Liver (tissue), 9 donors: ENCODE results near the gene IP6K3. TPM values are rescaled to one million over a fixed set of nuclear protein-coding genes. Genes with fewer than 3 reads are reported as not detected.

ENCODE experiments used
- DNase-seq: peaks from one replicate; pipeline ENCODE4 v3.0.0-alpha.2; 2017; ENCODE audit warnings: low spot score
- H3K27ac ChIP-seq, 2 donors: one replicate each; pipeline ENCODE4 v1.7.0; 2013; ENCODE audit warnings: inconsistent platforms in 2 of 2, low read length in 2 of 2, control low read depth in 1 of 2, low read depth in 1 of 2, mild to moderate bottlenecking in 1 of 2
- H3K27me3 ChIP-seq, 4 donors: one replicate each; pipeline versions ENCODE4 v1.6.1 to v1.7.0; 2013; ENCODE audit warnings: low read length in 3 of 4, inconsistent platforms in 1 of 4, mild to moderate bottlenecking in 1 of 4, moderate library complexity in 1 of 4; ENCODE audit not compliant: control insufficient read depth in 4 of 4, insufficient read depth in 4 of 4
- H3K36me3 ChIP-seq, 4 donors: one replicate each; pipeline versions ENCODE4 v1.6.1 to v1.7.0; 2013; ENCODE audit warnings: low read length in 3 of 4, mild to moderate bottlenecking in 3 of 4, low read depth in 1 of 4, moderate library complexity in 1 of 4; ENCODE audit not compliant: control insufficient read depth in 4 of 4, insufficient read depth in 3 of 4
- H3K4me1 ChIP-seq, 4 donors: one replicate each; pipeline versions ENCODE4 v1.6.1 to v1.7.0; 2013; ENCODE audit warnings: low read length in 3 of 4, mild to moderate bottlenecking in 3 of 4, moderate library complexity in 1 of 4; ENCODE audit not compliant: control insufficient read depth in 4 of 4, insufficient read depth in 4 of 4
- H3K4me3 ChIP-seq, 3 donors: one replicate each; pipeline versions ENCODE4 v1.6.1 to v1.7.0; 2013; ENCODE audit warnings: low read length in 3 of 3, control low read depth in 1 of 3, low read depth in 1 of 3, mild to moderate bottlenecking in 1 of 3
- H3K9ac ChIP-seq, 2 donors: one replicate each; pipeline ENCODE4 v1.7.0; 2013; ENCODE audit warnings: low read length in 2 of 2, mild to moderate bottlenecking in 2 of 2, moderate library complexity in 2 of 2, control low read depth in 1 of 2, low read depth in 1 of 2
- H3K9me3 ChIP-seq, 4 donors: one replicate each; pipeline versions ENCODE4 v1.6.1 to v1.7.0; 2013; ENCODE audit warnings: low read length in 3 of 4; ENCODE audit not compliant: control insufficient read depth in 4 of 4
- ATF3 ChIP-seq: IDR thresholded peaks from 2 replicates; pipeline ENCODE4 v1.6.1; 2016; ENCODE audit warnings: antibody characterized with exemption
- CTCF ChIP-seq: fragments of 150-350 bp; IDR thresholded peaks from 2 replicates; pipeline ENCODE4 v1.5.1; 2017; ENCODE audit warnings: improper control_type of control experiment, low read depth, low read length; ENCODE audit not compliant: missing input control
- EGR1 ChIP-seq, 2 donors: IDR thresholded peaks; 2 replicates each; pipeline ENCODE4 v1.6.1; 2016 to 2018; ENCODE audit warnings: antibody characterized with exemption in 2 of 2, low read depth in 2 of 2
- FOXA1 ChIP-seq: IDR thresholded peaks from 2 replicates; pipeline ENCODE4 v1.6.1; 2016; ENCODE audit warnings: antibody characterized with exemption
- FOXA2 ChIP-seq: IDR thresholded peaks from 2 replicates; pipeline ENCODE4 v1.6.1; 2016; ENCODE audit warnings: antibody characterized with exemption
- GABPA ChIP-seq, 2 donors: IDR thresholded peaks in 1 of 2; conservative IDR thresholded peaks in 1 of 2; 2 replicates each; pipeline ENCODE4 v1.6.1; 2016; ENCODE audit warnings: antibody characterized with exemption in 2 of 2, mild to moderate bottlenecking in 1 of 2, moderate library complexity in 1 of 2
- HNF4G ChIP-seq: IDR thresholded peaks from 2 replicates; pipeline ENCODE4 v1.6.1; 2016; ENCODE audit warnings: antibody characterized with exemption
- JUND ChIP-seq, 2 donors: IDR thresholded peaks; 2 replicates each; pipeline ENCODE4 v1.6.1; 2016; ENCODE audit warnings: antibody characterized with exemption in 2 of 2
- MAX ChIP-seq: IDR thresholded peaks from 2 replicates; pipeline ENCODE4 v1.6.1; 2016; ENCODE audit warnings: antibody characterized with exemption
- NR2F2 ChIP-seq: IDR thresholded peaks from 2 replicates; pipeline ENCODE4 v1.6.1; 2016; ENCODE audit warnings: antibody characterized with exemption
- RAD21 ChIP-seq, 2 donors: IDR thresholded peaks; 2 replicates each; pipeline ENCODE4 v1.6.1; 2016; ENCODE audit warnings: antibody characterized with exemption in 2 of 2, mild to moderate bottlenecking in 2 of 2
- REST ChIP-seq: IDR thresholded peaks from 2 replicates; pipeline ENCODE4 v1.6.1; 2016; ENCODE audit warnings: antibody characterized with exemption, mild to moderate bottlenecking
- RXRA ChIP-seq, 2 donors: IDR thresholded peaks; 2 replicates each; pipeline ENCODE4 v1.6.1; 2017 to 2018; ENCODE audit warnings: antibody characterized with exemption in 2 of 2, mild to moderate bottlenecking in 1 of 2
- SP1 ChIP-seq: IDR thresholded peaks from 2 replicates; pipeline ENCODE4 v1.6.1; 2018; ENCODE audit warnings: antibody characterized with exemption, mild to moderate bottlenecking
- TAF1 ChIP-seq: conservative IDR thresholded peaks from 2 replicates; pipeline ENCODE4 v1.6.1; 2016; ENCODE audit warnings: antibody characterized with exemption, mild to moderate bottlenecking
- YY1 ChIP-seq: IDR thresholded peaks from 2 replicates; pipeline ENCODE4 v1.6.1; 2016; ENCODE audit warnings: antibody characterized with exemption, mild to moderate bottlenecking
- ZBTB33 ChIP-seq: IDR thresholded peaks from 2 replicates; pipeline ENCODE4 v1.6.1; 2016; ENCODE audit warnings: antibody characterized with exemption
- WGBS: extraction: QIAGEN DNeasy Blood & Tissue Kit; methylation state at CpG from one replicate; pipeline ENCODE4 v1.1.7; 2013; 5-methylcytosine and 5-hydroxymethylcytosine counted together
- polyA plus RNA-seq, 2 donors: library from polyadenylated mRNA; stranded (reverse) in 1 of 2; unstranded in 1 of 2; fragments of 200-250 nt in 1 of 2; fragments of >200 nt in 1 of 2; fragmentation: Nextera tagmentation in 1 of 2; extraction: Ambion mirVana in 1 of 2; gene quantifications; one replicate each; pipeline versions ENCODE4 v1.2.1 to v1.2.3, GENCODE V29; 2013 to 2015
- total RNA-seq, 2 donors: library from RNA; depleted of rRNA; stranded (reverse); fragments of >200 nt; gene quantifications; one replicate each; pipeline ENCODE4 v1.2.3, GENCODE V29; 2014
- donor health status: healthy.
- donor health status: healthy.
- donor health status: healthy.
- donor health status: healthy.
- donor health status: healthy.

Gene IP6K3
- total and polyA plus RNA-seq, 4 donors = 1.5 to 12.9 (median 6.7) TPM

- Histone ChIP-seq H3K36me3 (no peaks in the 10 kb centered on the region), H3K27ac (no peak overlapping the region), H3K27me3 (no peaks in the 10 kb centered on the region), H3K4me1 (peaks cover 0 to 11% (median 1%) of the 10 kb centered on the region in 4 donors), H3K9me3 (no peaks in the 10 kb centered on the region), H3K9ac (no peak overlapping the region), H3K4me3 (no peak overlapping the region)
- WGBS = 93% methylated on average over 13 of the region's 13 CpGs
- TF ChIP-seq YY1 (no peak), REST (no peak), NR2F2 (no peak), SP1 (no peak), GABPA (IDR thresholded peaks at IDR 0.05 in 1 of 2, conservative IDR thresholded peaks at IDR 0.05 in 1 of 2) (no peak), CTCF (no peak), FOXA1 (no peak), ZBTB33 (no peak), RAD21 (IDR thresholded peaks at IDR 0.05) (no peak), JUND (IDR thresholded peaks at IDR 0.05) (no peak), ATF3 (no peak), FOXA2 (no peak), MAX (no peak), TAF1 (no peak)
- no peak for DNase-seq
These were observed 13.6 kb downstream of the IP6K3 start for GRCh38 chr6:33732817-33733708.

- no peak for DNase-seq
- H3K27ac ChIP-seq = no peak overlapping the region
- TF ChIP-seq RXRA (IDR thresholded peaks at IDR 0.05) (no peak), RAD21 (IDR thresholded peaks at IDR 0.05) (no peak), CTCF (no peak), FOXA1 (no peak), YY1 (no peak), REST (no peak), HNF4G (no peak), FOXA2 (no peak), EGR1 (IDR thresholded peaks at IDR 0.05; ENCODE audit: low read depth in 2 of 2) (no peak), SP1 (no peak)
- H3K4me1 ChIP-seq = peaks cover 0 to 4% (median 1%) of the 10 kb centered on the region in 4 donors
- no peak overlapping the region for H3K4me3 ChIP-seq
- WGBS = 97% methylated on average over 6 of the region's 6 CpGs
- no peaks in the 10 kb centered on the region for H3K9me3 ChIP-seq
- no peaks in the 10 kb centered on the region for H3K36me3 ChIP-seq
- H3K9ac ChIP-seq = no peak overlapping the region
- no peaks in the 10 kb centered on the region for H3K27me3 ChIP-seq
These were observed 14.3 kb downstream of the IP6K3 start for GRCh38 chr6:33732385-33732784.
